Measurements from ENCODE around the gene RDH16.

DNA sequence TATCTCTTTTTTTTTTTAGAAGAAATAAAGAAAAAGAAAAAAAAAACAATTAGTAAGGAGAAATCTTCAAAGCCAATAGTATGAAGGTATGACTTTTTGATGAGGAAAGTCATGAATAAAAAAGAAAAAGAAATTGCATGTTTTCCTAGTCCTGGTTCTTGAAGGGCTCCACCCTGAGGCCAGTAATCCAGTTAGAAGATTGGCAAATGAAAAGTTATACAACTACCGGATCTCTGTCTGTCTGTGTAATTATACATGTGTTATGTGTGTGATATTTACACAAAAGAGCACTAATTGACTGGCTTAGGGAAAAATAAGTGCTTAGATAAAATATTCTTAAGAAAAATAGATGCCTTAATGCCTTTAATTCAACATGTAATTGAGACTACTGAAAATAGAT lies 51.6 kb downstream of the RDH16 start:
- no peak for TF ChIP-seq POLR2A (IDR thresholded peaks at IDR 0.05)
- TF ChIP-seq, protein P1, sequence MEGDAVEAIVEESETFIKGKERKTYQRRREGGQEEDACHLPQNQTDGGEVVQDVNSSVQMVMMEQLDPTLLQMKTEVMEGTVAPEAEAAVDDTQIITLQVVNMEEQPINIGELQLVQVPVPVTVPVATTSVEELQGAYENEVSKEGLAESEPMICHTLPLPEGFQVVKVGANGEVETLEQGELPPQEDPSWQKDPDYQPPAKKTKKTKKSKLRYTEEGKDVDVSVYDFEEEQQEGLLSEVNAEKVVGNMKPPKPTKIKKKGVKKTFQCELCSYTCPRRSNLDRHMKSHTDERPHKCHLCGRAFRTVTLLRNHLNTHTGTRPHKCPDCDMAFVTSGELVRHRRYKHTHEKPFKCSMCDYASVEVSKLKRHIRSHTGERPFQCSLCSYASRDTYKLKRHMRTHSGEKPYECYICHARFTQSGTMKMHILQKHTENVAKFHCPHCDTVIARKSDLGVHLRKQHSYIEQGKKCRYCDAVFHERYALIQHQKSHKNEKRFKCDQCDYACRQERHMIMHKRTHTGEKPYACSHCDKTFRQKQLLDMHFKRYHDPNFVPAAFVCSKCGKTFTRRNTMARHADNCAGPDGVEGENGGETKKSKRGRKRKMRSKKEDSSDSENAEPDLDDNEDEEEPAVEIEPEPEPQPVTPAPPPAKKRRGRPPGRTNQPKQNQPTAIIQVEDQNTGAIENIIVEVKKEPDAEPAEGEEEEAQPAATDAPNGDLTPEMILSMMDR (IDR thresholded peaks at IDR 0.05), result no peak
